Muscle layer of duodenum (tissue), 2 donors: ENCODE measurements around the gene TTL.

Experiments
- H3K27ac ChIP-seq: one replicate; pipeline ENCODE4 v1.7.0; 2013; ENCODE audit warnings: mild to moderate bottlenecking, low read length
- H3K27me3 ChIP-seq: one replicate; pipeline ENCODE4 v1.7.0; 2013; ENCODE audit warnings: low read depth, mild to moderate bottlenecking, control low read depth, low read length
- H3K36me3 ChIP-seq, 2 donors: one replicate each; pipeline ENCODE4 v1.7.0; 2013; ENCODE audit warnings: low read length in 2 of 2, control low read depth in 1 of 2, mild to moderate bottlenecking in 1 of 2; ENCODE audit not compliant: insufficient read depth in 2 of 2, control insufficient read depth in 1 of 2
- H3K4me1 ChIP-seq, 2 donors: one replicate each; pipeline ENCODE4 v1.7.0; 2013; ENCODE audit warnings: low read length in 2 of 2, mild to moderate bottlenecking in 2 of 2, control low read depth in 1 of 2, moderate library complexity in 1 of 2; ENCODE audit not compliant: insufficient read depth in 2 of 2, control insufficient read depth in 1 of 2
- H3K4me3 ChIP-seq, 2 donors: one replicate each; pipeline ENCODE4 v1.7.0; 2013; ENCODE audit warnings: low read length in 2 of 2, low read depth in 1 of 2, mild to moderate bottlenecking in 1 of 2
- H3K9me3 ChIP-seq, 2 donors: one replicate each; pipeline ENCODE4 v1.7.0; 2013; ENCODE audit warnings: low read length in 2 of 2, control low read depth in 1 of 2, mild to moderate bottlenecking in 1 of 2; ENCODE audit not compliant: control insufficient read depth in 1 of 2
- donor health status: healthy.

Gene TTL

DNA sequence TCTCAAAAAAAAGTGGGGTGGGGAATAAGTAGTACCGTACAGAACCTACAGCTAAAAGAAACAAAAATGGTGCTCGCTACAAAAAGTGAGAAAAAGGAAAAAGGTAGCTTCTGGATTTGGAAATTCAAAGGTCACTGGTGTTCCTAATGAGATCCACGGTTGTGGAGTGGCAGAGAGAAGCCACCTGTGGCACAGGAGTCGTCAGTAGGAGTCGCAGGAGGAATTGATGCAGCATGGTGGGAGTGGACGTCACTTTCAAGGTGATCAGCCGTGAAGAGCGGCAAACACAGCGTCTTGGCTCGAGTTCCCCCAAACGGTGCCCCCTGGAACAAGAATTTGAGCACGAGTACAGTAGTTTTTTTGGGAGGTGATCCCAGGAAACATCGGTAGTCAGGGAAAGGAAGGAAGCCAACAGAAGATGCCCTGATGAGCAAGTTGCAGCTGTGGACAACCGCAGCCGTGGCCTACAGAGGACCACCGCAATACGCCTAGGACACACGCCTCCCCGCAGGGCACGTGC, 1.4 kb upstream of the TTL start:
- Histone ChIP-seq H3K27ac (no peak overlapping the region), H3K36me3 (no peaks in the 10 kb centered on the region), H3K4me1 (peaks cover 0 to 17% of the 10 kb centered on the region in 2 donors), H3K4me3 (peak overlapping the region; percentile 81 to 92), H3K9me3 (no peaks in the 10 kb centered on the region), H3K27me3 (no peaks in the 10 kb centered on the region)

DNA sequence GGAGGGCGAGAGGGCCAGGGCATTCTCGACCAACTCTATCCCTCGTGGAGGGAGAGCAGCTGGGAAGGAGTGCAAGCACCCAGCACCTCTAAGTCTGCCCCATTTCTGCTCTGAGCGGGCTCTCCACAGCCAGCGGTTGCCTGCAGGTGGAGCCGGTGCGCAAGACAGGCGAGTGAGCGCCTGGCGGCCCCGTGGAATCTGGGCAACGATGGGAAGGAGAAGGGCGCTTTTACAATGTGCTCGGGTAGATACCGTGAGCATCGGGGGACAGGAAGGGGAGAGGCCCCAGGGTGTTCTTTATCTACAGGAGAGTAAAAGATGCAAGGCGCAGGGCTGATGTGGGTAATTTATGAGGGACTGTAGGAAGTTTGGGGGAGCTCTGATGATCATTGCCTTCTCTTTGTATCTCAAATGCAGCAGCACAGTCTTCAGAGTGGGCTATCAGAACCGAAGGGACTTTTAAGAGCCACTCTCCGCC, 867 bp upstream of the TTL start:
- Histone ChIP-seq H3K27me3 (no peaks in the 10 kb centered on the region), H3K36me3 (no peaks in the 10 kb centered on the region), H3K9me3 (no peaks in the 10 kb centered on the region), H3K4me3 (peak overlapping the region; percentile 81 to 92), H3K4me1 (peaks cover 0 to 17% of the 10 kb centered on the region in 2 donors), H3K27ac (peak overlapping the region; percentile 80)

DNA sequence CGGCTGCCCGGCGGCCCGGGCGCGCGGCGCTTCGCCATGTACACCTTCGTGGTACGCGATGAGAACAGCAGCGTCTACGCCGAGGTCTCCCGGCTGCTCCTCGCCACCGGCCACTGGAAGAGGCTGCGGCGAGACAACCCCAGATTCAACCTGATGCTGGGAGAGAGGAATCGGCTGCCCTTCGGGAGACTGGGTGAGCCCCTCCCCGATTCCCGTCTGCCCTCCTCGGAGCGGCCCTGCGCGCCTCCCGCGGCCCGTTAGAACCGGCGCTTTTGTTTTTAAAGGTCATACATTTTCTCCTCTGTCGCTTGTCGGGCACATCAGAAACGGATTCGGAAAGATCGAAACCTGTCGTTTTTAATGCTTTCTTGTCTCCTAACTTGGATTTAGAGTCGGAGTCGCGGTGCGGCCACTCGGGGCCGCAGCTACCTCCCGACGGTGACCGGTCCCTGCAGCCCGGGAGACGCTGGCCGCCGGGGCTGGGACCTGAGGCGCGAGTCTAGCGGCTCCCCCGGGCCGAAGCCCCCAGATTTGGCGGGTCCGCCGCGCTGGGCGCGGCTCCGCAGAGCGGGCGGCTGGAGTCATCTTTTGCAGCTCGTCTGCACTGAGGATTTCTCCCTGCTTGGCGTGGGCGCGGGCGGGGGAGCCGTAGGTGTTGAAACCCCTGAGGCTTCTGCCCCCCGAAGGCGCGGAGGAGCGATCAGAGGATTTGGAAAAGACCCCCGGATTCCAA, 519 bp downstream of the TTL start:
- Histone ChIP-seq H3K27ac (peak overlapping the region; percentile 75), H3K27me3 (no peaks in the 10 kb centered on the region), H3K4me3 (peak overlapping the region; percentile 81 to 89), H3K9me3 (no peaks in the 10 kb centered on the region), H3K36me3 (no peaks in the 10 kb centered on the region), H3K4me1 (peaks cover 0 to 17% of the 10 kb centered on the region in 2 donors)

DNA sequence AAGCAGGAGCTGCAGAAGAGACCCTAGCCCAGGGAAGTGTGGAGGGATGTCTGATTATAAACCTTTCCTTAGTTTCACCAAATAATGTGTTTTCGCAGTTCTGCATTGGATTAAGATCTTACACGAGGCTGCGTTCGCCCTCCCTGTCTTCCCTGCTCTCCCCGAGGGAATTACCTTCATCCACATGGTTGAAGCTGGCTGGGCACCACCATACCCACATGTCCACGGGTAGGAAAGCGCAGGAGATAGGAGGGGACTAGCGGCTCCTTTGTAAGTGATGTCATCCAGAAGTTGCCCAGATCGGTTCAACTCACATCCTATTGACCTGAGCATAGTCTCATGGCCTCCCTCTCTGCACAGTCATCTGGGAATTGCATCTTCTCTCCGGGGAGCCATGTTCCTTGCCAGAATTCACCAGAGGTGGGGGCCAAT, 1.1 kb downstream of the TTL start:
- H3K27ac ChIP-seq: peak overlapping the region; percentile 75
- H3K36me3 ChIP-seq: no peaks in the 10 kb centered on the region
- H3K4me3 ChIP-seq: peak overlapping the region; percentile 81 to 89
- no peaks in the 10 kb centered on the region for H3K9me3 ChIP-seq
- H3K4me1 ChIP-seq: peaks cover 0 to 17% of the 10 kb centered on the region in 2 donors
- no peaks in the 10 kb centered on the region for H3K27me3 ChIP-seq

DNA sequence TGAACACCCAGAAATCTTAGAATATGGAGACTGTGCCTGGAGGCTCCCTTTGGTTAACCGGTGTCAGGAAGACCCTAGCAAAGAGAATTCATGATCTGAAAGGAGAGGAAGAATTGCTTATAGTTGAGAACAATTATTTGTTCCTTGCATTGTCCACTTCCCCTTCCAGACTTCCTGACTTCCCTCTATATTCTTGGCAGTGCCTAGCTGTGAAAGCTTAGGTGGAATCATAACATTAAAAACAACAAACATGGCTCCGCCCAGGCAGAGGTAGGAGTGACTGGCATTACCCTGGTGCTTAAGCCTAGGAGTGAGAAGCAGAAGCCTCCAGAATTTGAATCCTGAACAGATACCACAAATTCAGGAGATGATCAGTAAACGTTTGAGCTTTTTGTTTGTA, 1.9 kb downstream of the TTL start:
- H3K27me3 ChIP-seq: no peaks in the 10 kb centered on the region
- no peaks in the 10 kb centered on the region for H3K36me3 ChIP-seq
- peaks cover 0 to 17% of the 10 kb centered on the region in 2 donors for H3K4me1 ChIP-seq
- H3K27ac ChIP-seq: no peak overlapping the region
- H3K9me3 ChIP-seq: no peaks in the 10 kb centered on the region
- H3K4me3 ChIP-seq: no peak overlapping the region

DNA sequence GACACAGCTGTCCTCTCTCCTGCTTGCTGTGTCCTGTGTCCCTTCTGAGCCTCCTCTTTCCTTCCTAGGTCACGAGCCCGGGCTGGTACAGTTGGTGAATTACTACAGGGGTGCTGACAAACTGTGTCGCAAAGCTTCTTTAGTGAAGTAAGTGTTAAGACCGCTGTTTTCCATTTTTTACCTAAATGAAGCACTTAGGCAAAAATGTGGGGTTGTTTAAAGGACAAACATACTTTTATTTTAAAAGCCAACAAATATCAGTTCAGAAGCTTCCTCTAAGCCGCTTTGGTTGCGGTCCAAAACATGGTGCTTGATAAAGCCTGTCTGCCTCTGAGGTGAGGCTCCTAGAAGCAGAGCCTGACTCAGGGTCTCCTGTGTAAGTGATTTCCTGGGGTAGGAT, 3.9 kb downstream of the TTL start:
- no peaks in the 10 kb centered on the region for H3K27me3 ChIP-seq
- H3K9me3 ChIP-seq: no peaks in the 10 kb centered on the region
- no peak overlapping the region for H3K4me3 ChIP-seq
- no peak overlapping the region for H3K27ac ChIP-seq
- H3K4me1 ChIP-seq: peaks cover 0 to 12% of the 10 kb centered on the region in 2 donors
- H3K36me3 ChIP-seq: no peaks in the 10 kb centered on the region

DNA sequence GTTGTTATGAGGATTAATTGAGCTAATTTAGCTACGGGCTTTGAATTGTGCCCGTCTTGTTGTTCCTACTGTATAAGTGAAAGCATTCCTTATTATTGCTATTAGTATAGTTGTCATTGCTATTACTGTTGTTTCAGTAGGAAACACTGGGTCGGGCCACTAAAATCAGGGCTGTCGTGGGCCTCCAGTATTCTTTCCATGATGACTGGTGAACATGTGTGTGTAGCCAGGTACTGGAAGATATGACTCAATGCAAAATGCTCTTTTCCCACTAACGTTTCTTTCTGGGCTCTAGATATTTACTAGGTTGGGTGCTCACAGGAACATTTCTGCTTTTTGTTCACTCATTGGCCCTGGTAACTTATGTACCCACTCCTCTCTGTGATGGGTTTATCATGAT, 4.9 kb downstream of the TTL start:
- no peaks in the 10 kb centered on the region for H3K27me3 ChIP-seq
- no peak overlapping the region for H3K4me3 ChIP-seq
- H3K36me3 ChIP-seq: no peaks in the 10 kb centered on the region
- no peaks in the 10 kb centered on the region for H3K9me3 ChIP-seq
- H3K27ac ChIP-seq: no peak overlapping the region
- peaks cover 0 to 12% of the 10 kb centered on the region in 2 donors for H3K4me1 ChIP-seq

DNA sequence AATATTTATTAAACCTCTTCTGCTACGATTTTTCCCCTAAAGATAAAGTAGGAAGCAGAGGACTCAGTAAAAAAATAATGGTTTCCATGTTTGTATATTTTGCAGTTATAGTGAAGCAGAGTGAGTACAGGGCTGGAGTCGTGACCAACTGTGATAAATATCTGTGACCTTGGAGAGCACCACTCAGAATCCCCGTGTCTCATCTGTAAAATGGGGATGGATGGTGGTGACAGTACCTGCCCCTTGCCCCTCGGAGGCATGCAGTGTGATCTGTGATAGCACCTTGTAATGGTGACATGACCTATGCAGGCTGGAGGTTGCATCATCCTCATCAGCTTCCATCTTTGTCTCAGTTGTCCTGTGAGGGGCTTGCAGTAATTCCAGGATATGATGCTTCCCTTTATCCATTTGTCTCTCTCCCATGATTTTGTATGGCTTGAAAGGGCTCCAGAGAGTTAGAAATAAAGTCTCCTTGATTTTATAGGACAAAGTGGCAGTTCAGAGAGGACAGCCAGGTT, 5.5 kb downstream of the TTL start:
- Histone ChIP-seq H3K4me1 (peaks cover 0 to 12% of the 10 kb centered on the region in 2 donors), H3K4me3 (no peak overlapping the region), H3K36me3 (no peaks in the 10 kb centered on the region), H3K27ac (no peak overlapping the region), H3K27me3 (no peaks in the 10 kb centered on the region), H3K9me3 (no peaks in the 10 kb centered on the region)

DNA sequence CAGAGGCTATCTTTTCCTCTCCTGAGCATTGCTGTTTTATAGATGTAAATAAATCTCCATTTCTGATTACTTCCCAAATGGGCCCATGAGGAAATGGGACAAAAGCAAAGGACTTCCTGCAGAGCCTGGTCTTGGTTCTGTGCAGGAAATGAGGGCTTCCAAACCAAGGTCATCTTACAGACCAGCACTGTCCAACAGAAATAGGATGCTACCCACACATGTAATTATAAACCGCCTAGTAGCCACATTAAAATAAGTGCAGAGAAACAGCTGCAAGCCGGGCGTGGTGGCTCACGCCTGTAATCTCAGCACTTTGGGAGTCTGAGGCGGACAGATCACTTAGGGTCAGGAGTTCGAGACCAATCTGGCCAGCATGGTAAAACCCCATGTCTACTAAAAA, 6.2 kb downstream of the TTL start:
- Histone ChIP-seq H3K4me1 (peaks cover 0 to 9% of the 10 kb centered on the region in 2 donors), H3K4me3 (no peak overlapping the region), H3K27ac (no peak overlapping the region)

DNA sequence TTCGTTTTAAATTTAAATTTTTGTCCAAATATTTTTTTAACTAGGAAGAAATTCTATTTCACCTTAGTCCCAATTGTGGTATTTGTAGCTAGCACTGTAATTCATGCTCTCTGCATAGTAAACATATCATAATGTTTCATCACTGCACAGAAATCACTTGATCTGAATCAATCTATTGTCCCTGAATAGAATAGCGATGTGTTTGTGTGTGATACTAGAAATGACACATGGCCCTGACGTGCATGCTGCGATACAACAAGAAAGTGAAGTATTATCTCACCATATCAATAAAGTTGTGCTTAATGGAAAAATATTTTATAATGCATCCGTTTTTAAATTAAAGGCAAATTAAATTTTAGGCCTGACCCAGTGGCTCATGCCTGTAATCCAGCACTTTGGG, 10.0 kb downstream of the TTL start:
- H3K4me3 ChIP-seq: no peak overlapping the region
- no peaks in the 10 kb centered on the region for H3K9me3 ChIP-seq
- no peaks in the 10 kb centered on the region for H3K27me3 ChIP-seq
- H3K27ac ChIP-seq: no peak overlapping the region
- no peaks in the 10 kb centered on the region for H3K4me1 ChIP-seq
- H3K36me3 ChIP-seq: peaks cover 12 to 14% of the 10 kb centered on the region in 2 donors

More for the DNA sequence above, 6.2 kb downstream of the TTL start:
- no peaks in the 10 kb centered on the region for H3K27me3 ChIP-seq
- no peaks in the 10 kb centered on the region for H3K9me3 ChIP-seq
- H3K36me3 ChIP-seq: no peaks in the 10 kb centered on the region

DNA sequence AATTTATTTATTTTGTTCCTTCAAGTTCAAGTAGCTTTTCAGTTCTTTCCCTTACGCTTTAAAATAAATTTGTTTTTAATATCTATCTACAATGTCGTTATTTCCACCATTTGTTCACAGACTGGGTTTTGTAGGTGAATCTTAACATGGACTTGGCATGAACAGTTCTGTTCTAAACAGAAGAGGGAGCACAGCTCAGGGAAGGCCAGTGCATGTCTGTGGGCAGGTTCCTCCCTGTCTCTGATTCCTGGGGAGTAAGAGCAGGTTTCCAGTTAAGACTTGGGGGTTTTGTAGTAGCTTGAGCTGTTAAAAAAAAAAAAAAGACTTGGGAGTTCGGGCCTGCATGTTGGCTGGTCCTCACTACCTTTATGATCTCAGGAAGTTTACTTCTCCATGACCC, 11.1 kb downstream of the TTL start:
- Histone ChIP-seq H3K27ac (no peak overlapping the region), H3K4me3 (no peak overlapping the region), H3K36me3 (peaks cover 12 to 14% of the 10 kb centered on the region in 2 donors), H3K4me1 (no peaks in the 10 kb centered on the region), H3K27me3 (no peaks in the 10 kb centered on the region), H3K9me3 (no peaks in the 10 kb centered on the region)
